ENCODE results near the gene PPP6R3. TPM values are rescaled to one million over a fixed set of nuclear protein-coding genes. Genes with fewer than 3 reads are reported as not detected.

Gene PPP6R3
- total and polyA plus RNA-seq, 10 of the 15 experiments (the other 5 are each of a cell fraction or from before 2014, with no cell fraction given): 12.4 to 123 (median 74.1) TPM

- H3K27me3 ChIP-seq (replicated peaks in 1 of 2; ENCODE audit: control insufficient read depth in 2 of 2, insufficient read depth in 2 of 2, low read length in 1 of 2): no peaks in the 10 kb centered on the region
- no peak overlapping the region for H3K4me3 ChIP-seq
- H3K27ac ChIP-seq (ENCODE audit: control insufficient read depth, insufficient read depth): no peak overlapping the region
- no peak overlapping the region for H3K9ac ChIP-seq (ENCODE audit: control insufficient read depth, insufficient read depth, low read length)
- ChIA-PET RAD21 (ENCODE audit: unreplicated experiment) (interaction anchor here (1.9 kb wide), 1 partner anchor 192 kb away, joined by 7 read pairs; no protein-coding TSS in a partner anchor), POLR2A (interaction anchor here (0.7 kb wide), 1 partner anchor 16 kb away, joined by 3 read pairs; no protein-coding TSS in a partner anchor), SMC1A (ENCODE audit: uncharacterized antibody, unreplicated experiment) (interaction anchor here (1.6 kb wide), 1 partner anchor 198 kb away, joined by 3 read pairs; no protein-coding TSS in a partner anchor), CTCF (interaction anchor here (1.6 kb wide), 1 partner anchor 10 kb away, joined by 5 read pairs; the partner anchor contains the start of gene PPP6R3)
- H3K79me2 ChIP-seq (ENCODE audit: control insufficient read depth, insufficient read depth, low read length): no peaks in the 10 kb centered on the region
- no peaks in the 10 kb centered on the region for H4K20me1 ChIP-seq (ENCODE audit: control insufficient read depth, insufficient read depth)
- in situ Hi-C loops (cut with MboI) (no loop called here), intact Hi-C loops (cut with micrococcal nuclease; ENCODE audit: unreplicated experiment) (loop anchor here (5.0 to 10.0 kb wide), 2 partner anchors 153 to 425 kb away; no protein-coding TSS in a partner anchor)
- no peaks in the 10 kb centered on the region for H3K4me1 ChIP-seq (ENCODE audit: control insufficient read depth, insufficient read depth, low read length)
- FAIRE-seq: no peak
- no peaks in the 10 kb centered on the region; the same call in 2 of the 3 replicates for H3K9me3 ChIP-seq (replicated peaks; ENCODE audit: control insufficient read depth, insufficient read depth, low read length)
- H3K4me2 ChIP-seq (ENCODE audit: control insufficient read depth, insufficient read depth): no peak overlapping the region
- no peak for ATAC-seq
- peaks cover 2 to 5% of the 10 kb centered on the region in 2 experiments; a peak in 2 of 4 replicates for H3K36me3 ChIP-seq (ENCODE audit: control insufficient read depth in 2 of 2, insufficient read depth in 2 of 2, low read length in 1 of 2)
- H2AFZ ChIP-seq (ENCODE audit: control insufficient read depth, low read depth, low read length): no peak overlapping the region
- TF ChIP-seq POLR2AphosphoS2 (IDR thresholded peaks at IDR 0.05; ENCODE audit: low read depth, low read length) (no peak), ZBTB11 (CRISPR knock-in tag; IDR thresholded peaks at IDR 0.05) (no peak), EZH2 (IDR thresholded peaks at IDR 0.05; ENCODE audit: borderline replicate concordance, control insufficient read depth, low read depth, low read length) (no peak), IKZF2 (IDR thresholded peaks at IDR 0.05) (no peak), ATF7 (IDR thresholded peaks at IDR 0.05; ENCODE audit: low read depth) (no peak), LARP7 (IDR thresholded peaks at IDR 0.05) (no peak)
- BruUV-seq (replicated peaks): no TSS peak
- 74% methylated on average over 11 of the region's 11 CpGs for WGBS (ENCODE audit: insufficient coverage, insufficient replicate concordance, low lambda C conversion rate, missing lambda C conversion rate)
- DNase-seq (ENCODE audit: low read depth, low spot score): no peak
Observed at GRCh38 chr11:68449951-68450350, 10.6 kb upstream of the PPP6R3 start.
